Islet precursor cell (in vitro differentiated cells): ENCODE results near the gene CRAT.
"Not testable (repeated sequence)": the region's sequence is repeated elsewhere in the genome, so short reads cannot be mapped to it uniquely, and the experiment has no call there.

ENCODE experiments used
- DNase-seq: peaks from one replicate; pipeline ENCODE4 v3.0.0-alpha.2; 2018

Gene CRAT

DNA sequence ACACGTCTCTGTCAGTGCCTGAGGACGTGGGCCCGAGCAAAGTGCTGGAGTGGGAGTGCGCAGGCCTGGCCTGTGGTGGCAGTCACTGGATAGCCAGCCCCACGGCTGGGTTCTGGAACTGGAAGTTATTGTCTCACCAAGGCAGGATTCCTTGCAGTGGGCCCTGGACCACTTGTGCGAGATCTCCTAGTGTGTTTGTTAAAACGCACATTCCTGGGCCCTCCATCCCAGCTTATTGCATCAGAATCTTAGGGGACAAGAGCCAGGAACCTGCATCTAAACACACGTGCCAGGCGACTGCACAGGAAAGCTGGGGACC, 27.5 kb upstream of the CRAT start:
- no peak for DNase-seq

DNA sequence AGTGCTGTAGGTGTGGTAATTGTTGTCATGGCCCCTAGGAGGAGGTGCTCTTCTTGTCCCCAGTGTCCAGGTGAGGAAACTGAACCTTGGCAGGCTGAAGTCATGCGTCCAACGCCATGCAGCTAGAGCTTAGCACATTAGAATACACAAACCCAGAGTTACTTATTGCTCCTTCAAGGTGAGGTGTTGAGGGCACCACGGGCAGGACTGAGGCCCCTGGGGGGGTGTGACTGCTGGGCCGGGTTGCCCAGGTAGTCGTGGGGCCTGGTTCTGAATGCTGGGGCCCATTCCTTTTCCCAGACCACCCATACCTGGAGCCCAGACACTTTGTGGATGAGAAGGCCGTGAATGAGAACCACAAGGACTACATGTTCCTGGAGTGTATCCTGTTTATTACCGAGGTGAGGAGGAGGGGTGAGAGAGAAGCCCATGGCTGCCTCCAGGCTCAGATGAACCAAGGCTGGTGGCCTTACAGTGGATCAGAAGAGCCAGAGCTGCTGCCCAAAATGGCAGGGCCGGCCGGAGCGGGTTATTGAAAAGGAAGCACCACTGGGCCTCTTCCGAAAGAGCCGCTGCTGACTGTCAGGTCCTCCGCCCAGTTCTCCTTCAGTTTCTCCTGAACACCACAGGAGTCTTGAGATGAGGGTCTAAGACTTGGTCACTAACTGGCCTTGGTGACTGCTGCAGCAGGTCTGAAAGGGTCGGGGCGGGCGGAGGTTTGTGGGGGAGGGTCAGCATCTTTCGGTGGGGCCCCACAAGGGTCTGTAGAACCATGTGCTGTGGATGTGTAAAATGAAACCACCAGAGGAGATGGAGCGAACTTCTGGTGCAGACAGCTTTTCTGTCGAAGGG, 26.9 kb upstream of the CRAT start:
- DNase-seq = no peak

DNA sequence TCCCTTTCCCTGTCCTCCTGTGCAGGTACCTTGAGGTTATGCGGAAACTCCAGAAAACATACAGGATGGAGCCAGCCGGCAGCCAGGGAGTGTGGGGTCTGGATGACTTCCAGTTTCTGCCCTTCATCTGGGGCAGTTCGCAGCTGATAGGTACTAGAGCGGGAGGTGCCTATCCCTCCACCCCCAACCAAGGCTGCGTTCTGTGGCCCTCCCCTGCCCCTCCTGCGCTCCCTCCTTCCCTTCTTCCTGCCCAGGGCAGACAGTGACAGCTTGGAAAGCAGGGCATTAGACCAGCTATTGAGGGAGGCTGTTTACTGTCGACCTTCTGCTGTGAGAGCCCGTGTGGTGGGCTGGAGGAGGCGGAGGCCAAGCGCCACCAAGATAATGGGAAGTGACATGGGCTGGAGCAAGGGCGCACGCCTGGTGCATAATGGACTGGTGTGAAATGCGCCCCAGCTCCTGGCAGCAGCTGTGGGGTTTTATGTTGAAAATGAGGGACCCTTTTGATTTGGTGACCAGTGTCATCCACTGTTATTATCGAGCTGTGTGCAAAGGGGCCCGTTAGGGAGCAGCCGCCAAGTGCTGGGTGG, 25.9 kb upstream of the CRAT start:
- DNase-seq = no peak

DNA sequence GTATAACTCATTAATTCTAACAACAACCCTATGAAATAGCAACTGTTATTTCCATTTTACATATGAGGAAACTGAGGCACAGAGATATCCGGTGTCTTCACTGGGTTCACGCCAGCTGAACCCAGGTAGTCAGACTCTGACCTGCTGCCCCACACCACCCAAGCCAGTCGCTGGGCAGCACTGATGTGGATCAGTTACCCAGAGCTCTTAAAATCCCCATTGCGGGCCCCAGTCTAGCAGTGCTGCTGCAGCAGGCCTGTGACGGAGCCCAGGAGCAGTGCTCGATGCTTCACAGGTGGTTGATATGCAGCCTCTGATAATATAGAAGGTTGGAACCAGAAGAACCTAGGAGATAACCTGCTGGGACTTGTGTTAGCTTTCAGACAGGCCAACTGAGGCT, 24.9 kb upstream of the CRAT start:
- no peak for DNase-seq

GRCh38 chr9:129133082-129133481, 22.5 kb upstream of the CRAT start:
- no peak for DNase-seq

- DNase-seq = peak; percentile 84
Measured at GRCh38 chr9:129131300-129132145, 20.9 kb upstream of the CRAT start.

DNA sequence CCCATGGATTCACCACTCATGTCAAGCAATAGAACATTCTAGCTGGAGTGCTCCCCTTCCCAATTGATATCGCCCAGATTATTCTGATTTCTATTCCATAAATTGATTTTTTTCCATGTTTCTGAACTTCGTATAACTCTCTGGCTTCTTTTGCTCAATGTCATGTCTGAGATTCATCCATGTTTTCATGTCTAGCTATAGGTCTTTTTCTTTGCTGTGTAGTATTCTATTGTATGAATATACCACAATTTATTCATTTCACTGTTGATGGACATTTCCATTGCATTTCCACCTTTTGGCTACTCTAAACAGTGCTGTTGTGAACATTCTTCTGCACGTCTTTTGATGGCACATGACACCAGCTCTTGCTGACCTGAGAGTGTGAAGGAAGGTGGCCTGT, 20.2 kb upstream of the CRAT start:
- DNase-seq = no peak

DNA sequence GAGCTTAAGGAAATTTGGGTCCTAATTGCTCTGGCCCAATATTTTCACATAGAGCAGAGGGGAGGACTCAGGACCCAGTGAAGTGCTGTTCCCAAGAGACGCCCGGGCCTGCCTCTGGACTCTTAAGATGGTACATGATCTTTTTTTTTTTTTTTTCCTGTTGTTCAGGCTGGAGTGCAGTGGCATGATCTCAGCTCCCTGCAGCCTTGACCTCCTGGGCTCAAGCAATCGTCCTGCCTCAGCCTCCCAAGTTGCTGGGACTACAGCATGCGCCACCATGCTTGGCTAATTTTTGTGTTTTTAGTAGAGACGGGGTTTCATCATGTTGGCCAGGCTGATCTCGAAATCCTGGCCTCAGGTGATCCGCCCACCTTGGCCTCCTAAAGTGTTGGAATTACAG, 19.7 kb upstream of the CRAT start:
- not testable (repeated sequence) for DNase-seq

GRCh38 chr9:129128689-129129088, 18.1 kb upstream of the CRAT start:
- no peak for DNase-seq

DNA sequence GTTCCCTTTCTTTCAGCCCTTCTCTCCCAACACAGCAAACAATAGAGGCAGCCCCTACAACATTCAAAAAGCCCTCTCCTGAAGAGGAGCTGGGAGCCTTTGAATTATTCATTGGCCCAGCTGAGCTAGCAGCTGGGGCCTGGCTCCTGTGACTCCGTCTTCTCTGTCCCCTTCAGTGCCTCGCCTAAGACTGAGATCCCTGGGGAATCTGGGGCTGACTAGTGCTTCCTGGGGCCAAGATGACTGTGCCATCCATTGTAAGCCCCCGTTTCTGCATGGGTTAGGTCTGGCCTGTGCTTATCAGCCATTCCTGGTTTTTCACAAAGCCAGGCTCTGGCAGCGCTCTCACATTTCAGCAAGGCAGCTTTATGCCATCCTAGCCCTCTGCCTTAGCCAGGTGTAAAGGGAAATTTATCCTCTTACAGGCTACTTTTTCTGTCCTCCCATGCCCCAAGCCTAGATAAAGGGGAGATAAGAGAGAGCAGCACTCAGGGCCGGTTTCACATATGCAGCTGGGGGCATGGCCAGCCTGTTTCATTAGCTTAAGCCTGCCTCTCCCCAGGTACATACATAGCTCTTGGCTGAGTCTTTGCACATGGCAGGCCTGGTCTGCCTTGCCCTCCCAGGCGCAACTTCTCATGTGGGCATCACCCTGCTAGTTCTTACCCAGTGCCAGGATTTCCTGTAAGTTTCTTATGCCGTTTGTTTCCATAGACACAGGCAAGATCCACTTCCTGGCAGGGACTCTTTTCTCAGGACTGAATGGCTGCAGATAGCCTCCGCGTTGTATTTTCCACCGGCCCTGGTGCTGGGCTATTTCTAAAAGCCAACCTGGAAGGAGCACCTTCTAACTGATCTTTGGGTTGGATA, 16.4 kb upstream of the CRAT start:
- DNase-seq = no peak

DNA sequence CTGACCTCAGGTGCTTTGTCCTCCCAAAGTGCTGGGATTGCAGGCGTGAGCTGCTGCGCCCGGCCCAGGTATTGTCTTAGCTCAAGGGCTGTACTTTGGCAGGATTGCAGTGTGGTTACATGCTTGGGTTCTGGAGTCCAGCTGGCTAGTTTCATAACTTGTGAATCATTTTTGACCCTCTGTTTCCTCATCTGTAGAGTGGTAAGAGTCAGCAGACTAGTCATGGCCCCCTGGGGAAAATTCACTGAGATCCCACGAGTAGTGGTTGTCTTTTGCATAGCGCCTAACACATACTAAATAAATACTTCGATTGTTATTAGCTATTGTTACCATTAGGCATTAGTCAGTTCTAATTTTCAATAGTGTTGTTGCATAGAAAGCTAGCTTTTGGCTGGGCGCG, 14.9 kb upstream of the CRAT start:
- no peak for DNase-seq

GRCh38 chr9:129124506-129125069, 14.0 kb upstream of the CRAT start:
- DNase-seq = no peak

DNA sequence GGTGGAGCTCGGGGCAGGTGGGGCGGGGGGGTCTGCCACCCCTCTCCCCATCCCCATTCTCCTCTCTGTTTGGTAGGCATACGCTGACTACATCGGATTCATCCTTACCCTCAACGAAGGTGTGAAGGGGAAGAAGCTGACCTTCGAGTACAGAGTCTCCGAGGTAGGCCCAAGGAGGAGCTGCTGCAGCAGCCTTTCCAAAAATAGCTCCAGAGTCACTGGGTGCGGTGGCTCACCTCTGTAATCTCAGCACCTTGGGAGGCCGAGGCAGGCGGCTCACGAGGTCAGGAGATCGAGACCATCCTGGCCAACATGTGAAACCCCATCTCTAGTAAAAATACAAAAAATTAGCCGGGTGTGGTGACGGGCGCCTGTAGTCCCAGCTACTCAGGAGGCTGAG, 12.4 kb upstream of the CRAT start:
- not testable (repeated sequence) for DNase-seq

DNA sequence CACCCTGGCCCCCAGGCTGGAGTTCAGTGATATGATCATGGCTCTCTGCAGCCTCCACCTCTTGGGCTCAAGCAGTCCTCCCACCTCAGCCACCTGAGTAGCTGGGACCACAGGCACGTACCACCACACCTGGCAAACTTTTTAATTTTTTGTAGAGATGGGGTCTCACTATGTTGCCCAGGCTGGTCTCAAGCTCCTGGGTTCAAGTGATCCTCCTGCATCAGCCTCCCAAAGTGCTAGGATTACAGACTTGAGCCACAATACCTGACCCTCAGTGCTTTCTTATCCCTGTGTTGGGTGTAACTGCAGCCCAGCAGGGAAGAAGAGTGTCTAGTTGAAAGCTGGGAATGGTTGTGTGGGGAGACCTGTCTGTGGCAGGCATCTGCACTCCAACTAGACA, 11.5 kb upstream of the CRAT start:
- DNase-seq = no peak

DNA sequence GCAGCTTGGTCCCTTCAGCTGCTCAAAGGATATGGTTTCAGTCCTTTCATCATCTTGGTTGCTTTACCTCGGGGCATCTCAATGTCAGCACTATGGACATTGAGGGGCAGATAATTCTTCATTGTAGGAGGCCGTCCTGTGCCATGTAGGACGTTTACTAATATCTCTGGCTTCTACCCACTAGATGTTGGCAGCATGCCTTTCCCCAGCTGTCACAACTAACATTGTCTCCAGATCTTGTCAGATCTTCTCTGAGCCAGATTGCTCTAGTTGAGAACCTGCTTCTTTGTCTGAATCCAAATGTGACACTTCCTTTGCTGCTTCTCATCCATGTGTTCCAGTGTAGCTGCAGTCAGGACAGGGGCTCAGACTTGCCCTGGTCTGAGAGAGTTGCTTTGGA, 10.9 kb upstream of the CRAT start:
- no peak for DNase-seq

DNA sequence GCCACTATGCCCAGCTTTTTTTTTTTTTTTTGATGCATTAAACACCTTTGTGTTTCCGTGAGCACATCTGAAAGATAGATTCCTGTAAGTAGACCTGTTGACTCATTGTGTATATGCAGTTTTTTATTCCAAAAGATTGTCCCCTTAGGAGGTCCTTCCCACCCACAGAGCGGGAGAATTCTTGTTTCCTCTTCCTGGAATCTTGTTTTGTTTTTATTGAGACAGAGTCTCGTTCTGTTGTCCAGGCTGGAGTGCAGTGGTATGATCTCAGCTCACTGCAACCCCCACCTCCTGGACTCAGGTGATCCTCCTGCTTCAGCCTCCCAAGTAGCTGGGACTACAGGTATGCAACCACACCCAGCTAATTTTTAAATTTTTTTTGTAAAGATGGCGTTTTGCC, 8.2 kb upstream of the CRAT start:
- DNase-seq = no peak

DNA sequence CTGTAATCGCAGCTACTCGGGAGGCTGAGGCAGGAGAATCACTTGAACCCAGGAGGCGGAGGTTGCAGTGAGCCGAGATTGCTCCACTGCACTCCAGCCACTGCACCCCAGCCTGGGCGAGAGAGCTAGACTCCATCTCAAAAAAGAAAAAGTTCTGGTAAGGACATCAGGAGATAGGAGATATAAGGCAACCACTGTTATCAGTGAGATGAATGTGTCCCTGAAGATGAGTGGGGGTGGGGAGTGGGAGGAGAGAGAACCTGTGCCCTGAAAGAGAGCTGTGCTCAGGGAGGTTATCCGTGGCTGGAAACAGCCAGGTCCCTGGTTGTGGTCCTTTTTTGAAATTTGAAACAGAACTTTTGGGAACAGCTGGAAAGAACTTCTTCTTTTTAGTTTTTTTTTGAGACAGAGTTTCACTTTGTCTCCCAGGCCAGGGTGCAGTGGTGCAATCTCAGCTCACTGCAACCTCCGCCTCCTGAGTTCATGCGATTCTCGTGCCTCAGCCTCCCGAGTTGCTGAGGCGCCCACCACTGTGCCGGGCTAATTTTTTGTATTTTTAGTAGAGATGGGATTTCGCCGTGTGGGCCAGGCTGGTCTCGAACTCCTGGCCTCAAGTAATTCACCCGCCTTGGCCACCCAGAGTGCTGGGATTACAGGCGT, 3.2 kb upstream of the CRAT start:
- DNase-seq = no peak

- not testable (repeated sequence) for DNase-seq
Measured at GRCh38 chr9:129112526-129112925, 1.9 kb upstream of the CRAT start.

DNA sequence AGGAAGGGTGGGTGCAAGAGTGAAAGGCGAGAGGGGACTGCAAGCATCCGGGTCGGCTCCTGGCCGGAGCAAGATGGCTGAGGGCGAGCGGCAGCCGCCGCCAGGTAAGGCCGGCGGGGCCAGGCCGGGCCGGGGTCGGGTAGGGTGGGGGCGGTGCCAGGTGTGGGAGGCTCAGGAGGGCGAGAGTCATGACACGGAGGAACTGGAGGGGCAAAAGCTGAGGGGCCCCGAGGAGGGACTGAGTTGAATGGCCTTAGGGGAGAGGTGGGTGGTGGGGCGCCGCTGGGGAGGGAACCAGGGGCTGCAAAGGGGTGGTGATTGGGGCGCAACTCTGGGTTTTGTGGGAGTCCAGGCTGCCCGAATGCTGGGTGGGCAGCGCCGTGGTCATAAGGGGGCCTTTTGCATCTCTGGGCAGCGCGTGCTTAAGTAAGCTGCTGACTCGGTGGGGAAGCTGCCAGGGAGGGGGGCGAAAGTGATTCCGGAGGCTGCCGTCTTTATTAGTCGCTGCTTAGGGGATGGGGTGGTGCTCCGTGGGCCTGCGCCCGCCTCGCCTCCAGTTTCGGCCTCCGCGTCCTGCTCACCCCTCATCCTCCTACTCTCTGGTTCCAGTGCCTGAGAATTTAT, 1.0 kb upstream of the CRAT start:
- DNase-seq = peak; percentile 71

DNA sequence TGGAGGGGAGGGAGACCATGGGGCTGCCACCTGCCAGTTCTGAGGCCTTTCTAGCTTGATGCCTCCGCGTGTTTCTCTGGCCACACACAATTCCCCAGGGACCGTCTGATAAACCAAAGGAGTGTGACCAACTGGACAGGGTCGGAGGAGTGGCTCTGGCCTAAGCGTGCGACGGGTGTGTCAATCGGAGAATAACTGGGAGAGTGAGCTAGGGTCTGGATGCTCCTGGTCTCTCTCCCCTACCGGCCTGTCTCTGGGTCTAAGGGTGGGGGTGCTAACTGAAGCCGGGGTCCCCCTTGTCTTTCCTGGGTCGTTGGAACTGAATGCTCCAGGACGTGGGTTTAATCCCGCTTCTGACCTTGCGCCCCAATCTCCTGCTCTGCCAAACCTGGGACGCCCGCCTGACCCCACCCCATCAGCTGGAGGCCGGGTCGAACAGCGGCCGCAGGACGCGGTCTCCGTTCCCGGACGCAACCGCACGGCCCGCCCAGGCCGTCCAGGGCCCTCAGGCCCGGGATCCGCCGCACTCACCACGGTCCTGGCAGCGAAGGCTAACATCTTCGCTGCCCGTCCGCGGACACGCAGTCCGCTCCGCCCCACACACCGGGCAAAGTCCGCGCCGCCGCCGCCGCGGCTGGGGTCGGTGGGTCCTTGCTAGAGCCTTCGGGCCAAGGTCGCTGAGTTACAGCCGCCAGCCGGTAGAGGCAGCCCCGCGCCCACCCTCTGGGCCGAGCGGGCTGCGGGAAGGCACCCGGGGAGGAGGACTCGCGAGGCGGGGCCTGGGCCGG, 447 bp downstream of the CRAT start:
- no peak for DNase-seq

DNA sequence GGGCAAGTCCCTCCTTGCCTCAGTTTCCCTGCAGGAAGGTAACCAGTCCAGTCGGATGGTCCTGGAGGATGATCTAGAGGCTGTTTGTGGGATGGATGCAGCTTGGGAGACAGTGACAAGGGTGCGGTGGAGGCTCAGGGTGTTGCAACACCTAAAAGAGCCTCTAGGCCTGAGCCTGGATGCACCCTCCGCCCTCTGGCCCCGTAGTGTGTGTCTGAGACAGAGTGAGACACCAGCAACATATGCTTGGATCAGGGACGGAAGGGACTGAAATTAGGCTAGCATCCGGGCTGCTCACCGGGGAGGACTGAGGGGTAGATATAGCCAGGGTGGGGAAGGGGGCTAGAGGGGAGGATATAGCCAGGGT, 1.1 kb downstream of the CRAT start:
- peak; percentile 72 for DNase-seq
